ENCODE measurements around the gene NDUFV3.
"Not testable (repeated sequence)": the region's sequence is repeated elsewhere in the genome, so short reads cannot be mapped to it uniquely, and the experiment has no call there.

The NDUFV3 gene

DNA sequence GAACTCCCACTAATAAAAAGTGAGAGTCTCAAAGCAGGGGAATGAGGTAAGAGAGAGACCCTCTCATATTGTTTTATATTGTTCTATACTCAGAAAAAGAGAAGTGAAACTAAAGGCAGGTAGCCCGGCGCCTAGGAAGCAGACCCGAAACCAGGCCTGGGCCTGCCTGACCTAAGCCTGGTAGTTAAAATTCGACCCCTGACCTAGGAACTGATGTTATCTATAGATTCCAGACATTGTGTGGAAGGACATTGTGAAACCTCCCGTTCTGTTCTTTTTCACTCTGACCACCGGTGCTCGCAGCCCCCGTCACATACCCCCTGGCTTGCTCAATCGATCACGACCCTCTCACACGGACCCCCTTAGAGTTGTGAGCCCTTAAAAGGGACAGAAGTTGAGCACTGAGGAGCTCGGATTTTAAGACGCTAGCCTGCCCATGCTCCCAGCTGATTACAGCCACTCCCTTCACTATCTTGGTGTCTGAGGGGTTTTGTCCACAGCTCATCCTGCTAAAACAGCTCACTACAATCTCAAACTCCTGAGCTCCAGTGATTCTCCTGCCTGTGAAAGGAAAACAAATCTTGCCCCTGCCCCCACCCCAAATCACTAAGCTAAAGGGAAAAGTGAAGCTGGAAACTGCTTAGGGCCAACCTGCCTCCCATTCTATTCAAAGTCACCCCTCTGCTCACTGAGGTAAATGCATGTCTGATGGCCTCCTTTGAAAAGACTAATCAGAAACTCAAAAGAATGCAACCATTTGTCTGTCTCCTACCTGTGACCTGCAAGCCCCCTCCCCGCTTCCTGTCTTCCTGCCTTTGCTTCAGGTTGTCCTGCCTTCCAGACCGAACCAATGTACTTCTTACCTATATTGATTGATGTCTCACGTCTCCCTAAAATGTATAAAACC lies 44.2 kb downstream of the NDUFV3 start:
- not testable (repeated sequence) for DNase-seq (ENCODE audit: low read depth)

GRCh38 chr21:42937960-42938605 lies 45.0 kb downstream of the NDUFV3 start:
- no peak for DNase-seq (ENCODE audit: low read depth)

DNA sequence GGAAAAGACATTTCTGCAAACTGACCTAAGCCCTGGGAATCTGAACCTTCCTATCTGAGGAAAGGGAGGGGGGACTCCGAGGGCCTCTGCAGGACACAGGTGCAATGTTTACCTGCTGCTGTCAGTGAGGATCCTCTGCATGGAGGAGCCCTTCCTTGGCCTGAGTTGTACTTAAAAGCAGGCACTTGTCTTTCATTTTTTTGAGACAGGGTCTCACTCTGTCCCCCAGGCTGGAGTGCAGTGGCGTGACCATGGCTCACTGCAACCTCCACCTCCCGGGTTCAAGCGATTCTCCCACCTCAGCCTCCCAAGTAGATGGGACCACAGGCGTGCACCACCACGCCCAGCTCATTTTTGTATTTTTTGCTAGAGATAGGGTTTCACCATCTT lies 45.5 kb downstream of the NDUFV3 start:
- not testable (repeated sequence) for DNase-seq (ENCODE audit: low read depth)

- no peak for DNase-seq (ENCODE audit: low read depth)
Measured at GRCh38 chr21:42939582-42940413, 46.7 kb downstream of the NDUFV3 start.

DNA sequence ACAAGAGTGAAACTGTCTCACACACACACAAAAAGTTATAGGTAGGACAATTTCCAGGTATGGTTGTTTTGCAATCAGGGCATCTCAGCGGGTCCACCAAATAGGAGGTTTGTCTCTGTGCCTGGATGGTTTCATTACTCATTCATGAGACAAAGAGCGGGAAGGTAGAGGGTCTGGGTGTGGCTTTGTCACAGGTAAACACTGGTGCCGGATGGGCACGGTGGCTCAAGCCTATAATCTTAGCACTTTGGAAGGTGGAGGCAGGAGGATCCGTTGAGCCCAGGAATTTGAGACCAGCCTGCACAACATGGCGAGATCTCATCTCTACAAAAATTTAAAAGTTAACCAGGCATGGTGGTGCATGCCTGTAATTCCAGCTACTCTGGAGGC lies 48.6 kb downstream of the NDUFV3 start:
- no peak for DNase-seq (ENCODE audit: low read depth)

DNA sequence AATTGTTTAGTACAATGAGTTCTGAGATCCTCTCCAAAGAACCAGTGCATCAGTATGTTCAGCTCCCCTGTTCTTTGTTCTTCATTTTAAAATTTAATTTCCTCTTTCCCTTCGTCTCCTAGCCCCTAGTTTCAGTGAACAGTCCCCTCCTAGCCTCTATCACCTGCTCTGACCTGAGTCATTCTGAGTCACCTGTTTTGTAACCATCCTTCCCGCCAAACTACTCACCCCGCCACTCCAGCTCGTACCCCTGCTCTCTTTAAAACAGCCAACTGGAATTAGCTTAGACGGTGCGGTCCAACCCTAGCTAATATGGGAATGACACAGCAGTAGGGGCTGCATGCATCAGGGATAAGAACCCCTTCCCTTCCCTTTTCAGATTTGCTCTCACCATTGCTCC lies 49.1 kb downstream of the NDUFV3 start:
- no peak for DNase-seq (ENCODE audit: low read depth)

DNA sequence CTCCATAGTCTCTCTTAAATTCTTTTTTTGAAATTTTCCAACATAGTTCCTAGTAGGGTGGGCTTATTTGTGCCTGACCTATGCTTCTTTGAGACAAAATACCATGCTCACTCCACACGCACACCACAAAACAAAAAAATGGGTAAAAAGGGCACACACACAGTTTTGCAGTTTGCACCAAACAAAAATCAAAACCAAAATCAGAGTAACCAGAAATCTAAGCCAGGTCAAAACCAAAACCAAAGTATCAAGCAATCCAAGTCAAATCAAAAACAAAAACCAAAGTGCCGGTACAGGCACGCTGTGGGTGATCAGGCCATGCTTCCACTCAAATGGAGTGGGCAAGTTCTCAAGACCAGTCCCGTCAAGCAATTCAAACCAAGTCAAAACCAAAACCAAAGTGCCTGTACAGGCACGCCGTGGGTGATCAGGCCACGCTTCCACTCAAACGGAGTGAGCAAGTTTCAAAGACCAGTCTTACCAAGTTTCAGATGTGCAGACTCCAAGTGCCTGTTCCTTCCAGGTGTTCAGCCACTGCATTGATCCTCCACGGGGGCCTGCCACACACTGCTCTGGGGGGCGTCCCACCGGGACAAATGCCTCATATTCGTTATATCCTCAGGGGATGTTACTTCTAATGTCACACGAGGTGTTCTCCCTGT lies 56.1 kb downstream of the NDUFV3 start:
- DNase-seq (ENCODE audit: low read depth) = not testable (repeated sequence)

DNA sequence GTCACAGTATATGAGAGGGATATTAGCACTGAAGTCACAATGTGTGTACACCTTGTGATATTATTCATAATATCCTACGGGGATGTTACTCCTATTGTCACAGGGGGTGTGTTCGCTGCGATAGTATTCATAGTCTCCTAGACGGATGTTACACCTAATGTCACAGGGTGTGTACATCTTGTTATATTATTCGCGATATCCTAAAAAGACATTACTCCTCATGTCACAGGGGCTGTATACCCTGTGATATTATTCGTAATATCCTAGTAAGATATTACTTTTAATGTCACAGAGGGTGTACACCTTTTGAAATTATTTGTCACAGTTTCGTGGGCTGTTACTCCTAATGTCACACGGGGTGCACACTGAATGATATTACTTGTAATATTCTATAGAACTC lies 58.1 kb downstream of the NDUFV3 start:
- DNase-seq (ENCODE audit: low read depth) = not testable (repeated sequence)

DNA sequence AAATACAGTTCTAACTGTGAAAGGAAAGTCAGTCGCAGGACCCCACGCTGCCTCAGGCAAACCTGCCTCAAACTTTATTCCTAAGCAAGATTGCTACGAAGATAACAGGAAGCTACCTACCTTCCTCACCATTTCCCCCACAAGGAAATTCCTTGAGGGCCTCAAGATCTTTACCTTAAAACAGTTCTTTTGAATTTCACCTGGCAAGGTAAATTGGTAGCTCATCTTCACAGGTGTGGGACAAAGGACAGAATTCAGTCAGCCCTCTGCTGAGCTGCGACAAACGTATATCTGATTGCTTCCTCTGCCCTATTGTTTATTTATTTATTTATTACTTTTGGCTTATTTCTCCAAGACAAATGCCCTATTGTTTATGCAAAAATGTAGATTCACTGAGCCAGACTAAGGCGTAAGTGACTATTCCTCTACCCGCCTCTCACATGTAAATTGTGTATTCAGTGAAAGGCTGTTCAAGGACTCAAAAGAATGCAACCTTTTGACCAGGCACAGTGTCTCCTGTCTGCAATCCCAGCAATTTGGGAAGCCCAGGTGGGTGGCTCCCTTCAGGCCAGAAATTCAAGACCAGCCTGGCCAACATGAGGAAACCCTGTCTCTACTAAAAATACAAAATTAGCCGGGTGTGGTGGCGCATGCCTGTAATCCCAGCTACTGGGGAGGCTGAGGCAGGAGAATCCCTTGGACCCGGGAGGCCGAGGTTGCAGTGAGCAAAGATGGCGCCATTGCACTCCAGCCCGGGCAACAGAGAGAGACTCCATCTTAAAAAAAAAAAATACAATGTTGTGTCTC lies 63.9 kb downstream of the NDUFV3 start:
- DNase-seq (ENCODE audit: low read depth) = no peak

- DNase-seq (ENCODE audit: low read depth) = not testable (repeated sequence)
Measured at GRCh38 chr21:42958122-42958521, 65.0 kb downstream of the NDUFV3 start.

GRCh38 chr21:42959728-42960127 lies 66.6 kb downstream of the NDUFV3 start:
- no peak for DNase-seq (ENCODE audit: low read depth)

GRCh38 chr21:42962380-42963007 lies 69.4 kb downstream of the NDUFV3 start:
- no peak for DNase-seq (ENCODE audit: low read depth)

Measured in activated T-cell treated with anti-CD3 and anti-CD28 coated beads for 1 hour (primary cell).